GM12801 (cell line): ENCODE data around the gene SEC31A.

Experiments used
- CTCF ChIP-seq: IDR thresholded peaks from one replicate; pipeline ENCODE4 v1.5.1; 2011; ENCODE audit warnings: control low read depth; ENCODE audit not compliant: insufficient read length; ENCODE audit errors: extremely low read depth

SEC31A gene

GRCh38 chr4:82861529-82861928 is 29.4 kb downstream of the SEC31A start:
- no peak for TF ChIP-seq CTCF

GRCh38 chr4:82852751-82853285 is 38.1 kb downstream of the SEC31A start:
- no peak for TF ChIP-seq CTCF

GRCh38 chr4:82851885-82852750 is 38.8 kb downstream of the SEC31A start:
- no peak for TF ChIP-seq CTCF

GRCh38 chr4:82851318-82851717 is 39.6 kb downstream of the SEC31A start:
- TF ChIP-seq CTCF, result no peak

GRCh38 chr4:82850684-82851083 is 40.3 kb downstream of the SEC31A start:
- no peak for TF ChIP-seq CTCF

GRCh38 chr4:82848706-82849105 is 42.2 kb downstream of the SEC31A start:
- TF ChIP-seq CTCF, result no peak

- no peak for TF ChIP-seq CTCF
Observed at GRCh38 chr4:82842593-82842992, 48.4 kb downstream of the SEC31A start.
